Amygdala (tissue), 56 donors: ENCODE results near the gene KIAA1328.

Experiments used
- DNase-seq, 56 donors: peaks; one replicate each; lab custom pipeline; 2025; lab: John Stamatoyannopoulos, UW

The KIAA1328 gene

DNA sequence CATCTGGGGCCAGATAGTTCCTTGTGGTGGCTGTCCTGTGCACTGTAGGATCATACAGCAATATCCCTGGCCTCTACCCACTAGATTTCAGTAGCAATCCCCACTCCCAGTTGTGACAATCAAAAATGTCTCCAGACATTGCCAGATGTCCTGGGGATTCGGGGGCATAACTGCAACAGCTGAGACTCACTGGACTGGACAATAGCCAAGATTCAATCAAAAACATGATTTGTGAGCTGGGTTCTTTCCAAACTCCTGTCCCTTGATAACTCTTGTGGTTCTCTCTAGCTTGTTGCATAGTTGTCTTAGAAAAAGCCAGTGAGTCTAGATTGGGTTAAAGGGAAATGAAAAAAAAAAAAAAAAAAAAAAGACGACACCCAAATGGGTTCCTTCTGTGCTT is 443.3 kb downstream of the KIAA1328 start:
- DNase-seq: no peak

DNA sequence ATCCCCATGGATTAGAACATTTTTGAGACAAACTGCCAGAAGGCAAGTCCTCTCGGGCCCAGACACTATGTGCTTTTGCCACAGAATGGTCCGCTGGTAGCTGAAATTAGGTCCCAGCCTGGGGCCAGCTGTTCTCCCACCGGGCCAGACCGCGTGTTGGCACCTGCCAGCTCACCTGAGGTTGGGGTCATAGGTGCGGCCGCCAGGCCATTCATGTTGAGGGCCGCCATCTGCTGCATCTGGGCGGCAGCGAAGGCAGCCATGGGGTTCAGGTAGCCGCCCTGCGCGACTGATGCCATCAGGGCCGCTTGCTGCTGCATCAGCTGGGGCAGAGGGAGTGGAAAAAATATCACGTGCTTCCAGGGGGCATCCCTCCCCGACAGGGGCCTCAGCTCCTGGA is 443.9 kb downstream of the KIAA1328 start:
- no peak for DNase-seq

DNA sequence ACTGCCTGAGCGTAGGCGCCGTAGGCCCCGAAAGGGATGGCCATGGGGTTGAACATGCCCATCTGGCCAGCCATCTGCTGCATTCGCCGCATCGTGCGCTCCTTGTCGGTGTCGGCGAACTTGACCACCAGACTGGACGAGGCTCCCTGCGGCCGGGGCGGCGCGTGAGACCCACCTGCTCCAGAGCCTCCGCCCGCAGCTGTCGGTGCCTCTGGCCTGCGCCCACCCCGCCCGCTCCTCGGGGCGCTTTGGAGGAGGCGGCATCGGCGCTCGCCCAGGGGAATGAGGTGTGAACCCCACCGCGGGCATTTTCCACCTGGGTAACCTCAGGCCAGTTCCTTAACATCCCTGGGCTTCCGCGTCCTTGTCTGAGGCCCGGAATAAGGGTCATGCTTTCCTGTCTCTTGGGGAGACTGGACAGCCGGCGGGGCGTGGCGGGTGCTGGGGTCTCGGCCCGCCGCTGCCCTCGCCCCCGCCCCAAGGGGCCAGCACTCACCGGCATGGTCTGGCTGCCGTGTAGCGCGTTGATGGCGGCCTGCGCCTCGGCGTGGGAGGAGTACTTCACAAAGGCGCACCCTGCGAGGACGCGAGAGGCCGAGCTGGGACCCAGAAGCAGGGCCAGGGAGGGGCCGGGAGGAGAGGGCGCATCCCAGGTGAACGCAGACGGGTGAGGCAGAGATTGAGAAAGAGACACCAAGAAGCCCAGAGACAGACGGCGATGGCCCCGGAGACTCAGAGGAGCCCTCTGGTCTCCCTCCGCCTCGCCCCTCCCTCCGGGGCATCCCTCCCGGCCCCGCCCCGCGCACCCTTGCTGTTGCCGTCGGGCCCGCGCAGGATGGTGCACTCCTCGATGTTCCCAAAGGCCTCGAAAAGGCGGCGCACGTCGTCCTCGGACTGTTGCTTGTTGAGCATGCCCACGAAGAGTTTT is 445.6 kb downstream of the KIAA1328 start:
- DNase-seq: no peak

DNA sequence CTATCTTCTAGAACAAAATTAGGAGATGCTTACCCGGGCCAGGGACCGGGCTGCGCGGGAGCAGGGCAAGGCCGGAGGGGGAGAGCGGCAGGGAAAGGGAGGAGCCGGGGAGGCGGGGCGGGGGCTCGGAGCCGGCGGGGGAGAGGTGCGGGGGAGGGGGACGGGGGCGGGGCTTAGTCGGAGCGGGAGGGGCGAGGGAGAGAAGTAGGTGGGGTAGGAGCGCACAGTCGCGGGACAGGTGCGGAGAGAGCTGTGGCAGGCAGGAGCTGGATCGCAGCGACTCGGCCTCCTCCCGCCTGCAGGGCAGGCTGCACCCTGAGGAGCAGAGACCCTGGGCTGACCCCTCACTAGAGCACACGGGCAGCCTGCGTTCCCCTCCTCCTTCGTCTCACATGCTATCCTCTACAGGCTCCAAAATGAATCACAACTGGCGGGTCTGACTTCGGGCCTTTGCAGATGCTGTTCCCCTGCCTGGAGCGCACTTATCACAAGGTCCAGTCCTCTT is 446.4 kb downstream of the KIAA1328 start:
- DNase-seq: no peak

DNA sequence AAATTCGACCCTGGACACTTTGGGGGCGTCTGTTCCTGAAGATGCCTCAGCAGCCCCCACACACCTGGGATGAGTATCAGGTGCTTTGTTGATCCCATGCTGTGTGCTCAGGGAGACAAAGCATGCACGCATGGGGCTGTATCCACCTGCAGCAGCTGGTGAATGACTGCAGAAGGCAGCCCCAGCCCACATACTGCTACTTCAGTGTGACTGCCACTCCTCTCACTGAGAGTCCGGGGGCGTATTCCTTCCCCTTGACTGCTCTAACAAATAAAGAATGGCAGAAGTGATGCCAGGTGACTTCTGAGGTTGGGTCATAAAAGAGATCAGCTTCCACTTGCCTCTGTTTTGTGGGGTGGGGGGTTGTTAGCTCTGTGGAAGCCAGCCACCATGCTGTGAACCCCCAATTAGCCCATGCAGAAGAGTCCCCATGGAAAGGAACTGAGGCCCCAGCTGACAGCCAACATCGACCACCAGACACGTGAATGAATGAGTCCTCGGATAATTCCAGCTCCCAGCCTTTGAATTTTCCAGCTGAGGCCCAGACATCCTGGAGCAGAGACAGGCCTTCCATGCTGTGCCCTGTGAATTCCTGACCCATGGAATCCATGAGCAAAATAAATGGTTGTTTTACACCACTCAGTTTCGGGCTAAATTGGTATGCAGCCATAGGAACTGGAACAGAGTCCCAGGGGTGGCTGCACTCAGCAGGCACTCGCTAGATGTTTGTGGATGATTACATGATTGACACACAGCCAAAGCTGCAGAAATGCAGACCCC is 447.4 kb downstream of the KIAA1328 start:
- peak in 1 of 56 donors; percentile 17 for DNase-seq

DNA sequence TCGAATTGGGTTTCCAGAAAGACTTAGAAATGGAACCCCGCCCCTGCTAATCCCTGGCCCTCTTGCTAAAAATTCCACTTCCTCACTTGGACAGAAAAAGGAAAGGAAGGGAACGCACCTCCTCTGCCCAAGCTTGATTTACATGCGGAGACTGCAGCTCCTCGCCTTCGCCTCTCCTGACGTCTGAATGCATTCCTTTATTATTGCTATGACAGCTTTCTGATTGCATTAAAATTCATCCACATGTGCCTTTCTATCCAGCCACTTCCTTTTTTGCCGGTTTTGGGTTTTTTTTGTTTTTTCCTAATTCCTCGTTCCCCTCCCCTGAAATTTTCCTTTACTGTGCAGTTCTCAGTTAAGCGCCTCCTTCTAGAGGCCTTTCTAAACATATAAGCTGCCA is 448.9 kb downstream of the KIAA1328 start:
- DNase-seq: no peak
